GM10248 (cell line): Measurements from ENCODE around the gene PSMC5.

Experiments used
- CTCF ChIA-PET: fragments of 300-600 bp; sonication (Branson Sonifier 250); formaldehyde crosslinking; extraction: SDS; loops from one replicate; lab custom pipeline; 2021; ENCODE audit warnings: antibody characterized with exemption; lab: Yijun Ruan, JAX
- POLR2A ChIA-PET: fragments of 350-650 bp; sonication (Branson Sonifier 250); formaldehyde crosslinking; extraction: SDS; loops from one replicate; lab custom pipeline; 2020; ENCODE audit warnings: antibody characterized with exemption; lab: Yijun Ruan, JAX
- DNase-seq: peaks from one replicate; pipeline ENCODE4 v3.0.0; 2012; ENCODE audit errors: extremely low spot score
- CTCF ChIP-seq: IDR thresholded peaks from 2 replicates; pipeline ENCODE4 v1.5.1; 2012; ENCODE audit warnings: mild to moderate bottlenecking, low read depth; ENCODE audit errors: extremely low read depth, missing control alignments, control extremely low read depth

Gene PSMC5

GRCh38 chr17:63843910-63844677 lies 16.9 kb downstream of the PSMC5 start:
- ChIA-PET CTCF (interaction anchor here (0.8 to 2.6 kb wide), 6 partner anchors 11 to 220 kb away, joined by 3 to 8 read pairs (median 4); no protein-coding TSS in a partner anchor), POLR2A (interaction anchor here (0.6 to 1.6 kb wide), 6 partner anchors 17 to 402 kb away, joined by 3 to 9 read pairs (median 5); partner anchors contain the start of genes CCDC47 and PSMC5)
- no peak for DNase-seq
- no peak for TF ChIP-seq CTCF

GRCh38 chr17:63845509-63845908 lies 18.3 kb downstream of the PSMC5 start:
- POLR2A ChIA-PET, result no interaction called here
- TF ChIP-seq CTCF, result no peak
- no peak for DNase-seq
- CTCF ChIA-PET, result interaction anchor here (14.1 kb wide), 1 partner anchor 17 kb away, joined by 137 read pairs; no protein-coding TSS in a partner anchor

GRCh38 chr17:63847525-63848249 lies 20.5 kb downstream of the PSMC5 start:
- TF ChIP-seq CTCF, result no peak
- ChIA-PET POLR2A (no interaction called here), CTCF (interaction anchor here (0.6 to 14.1 kb wide), 7 partner anchors 8 to 119 kb away, joined by 3 to 137 read pairs (median 10); no protein-coding TSS in a partner anchor)
- DNase-seq, result no peak

- CTCF ChIA-PET, result interaction anchor here (0.6 to 14.1 kb wide), 30 partner anchors 9 to 423 kb away, joined by 3 to 137 read pairs (median 3); partner anchors contain the start of genes ICAM2 and MAP3K3
- POLR2A ChIA-PET, result interaction anchor here (0.6 kb wide), 1 partner anchor 296 kb away, joined by 3 read pairs; no protein-coding TSS in a partner anchor
- peak; percentile 97 for DNase-seq
- TF ChIP-seq CTCF, result peak; percentile 84
These were observed 21.8 kb downstream of the PSMC5 start for GRCh38 chr17:63848834-63849689.

- TF ChIP-seq CTCF, result no peak
- CTCF ChIA-PET, result interaction anchor here (1.1 to 14.1 kb wide), 2 partner anchors 12 to 15 kb away, joined by 3 to 137 read pairs; no protein-coding TSS in a partner anchor
- no peak for DNase-seq
- POLR2A ChIA-PET, result interaction anchor here (0.9 kb wide), 1 partner anchor 155 kb away, joined by 4 read pairs; no protein-coding TSS in a partner anchor
These were observed 23.2 kb downstream of the PSMC5 start for GRCh38 chr17:63850401-63850800.
